A673 (cell line): Measurements from ENCODE around the gene KRT74. TPM values are rescaled to one million over a fixed set of nuclear protein-coding genes. Genes with fewer than 3 reads are reported as not detected.

Experiments used
- Bru-seq: library from RNA; stranded (reverse); fragments of 400-500 nt; gene quantifications from one replicate; lab custom pipeline; 2021; lab: Mats Ljungman, UMichigan
- BruChase-seq, 2 experiments: library from RNA; stranded (reverse); fragments of 400-500 nt; gene quantifications; one replicate each; lab custom pipeline; 2021; lab: Mats Ljungman, UMichigan
- BruUV-seq: library from RNA; stranded (reverse); fragments of 400-500 nt; replicated peaks from 2 replicates; lab custom pipeline; 2021; lab: Mats Ljungman, UMichigan
- CTCF ChIA-PET: fragments of 300-600 bp; sonication (Branson Sonifier 250); formaldehyde crosslinking; loops from one replicate; lab custom pipeline; 2022; ENCODE audit warnings: antibody characterized with exemption; lab: Charles Lee
- POLR2A ChIA-PET: fragments of 300-600 bp; sonication (Branson Sonifier 250); formaldehyde crosslinking; loops from one replicate; lab custom pipeline; 2022; ENCODE audit warnings: antibody characterized with exemption; ENCODE audit not compliant: low non-redundant PET; lab: Charles Lee
- DNase-seq: peaks from one replicate; pipeline ENCODE4 v3.0.0-alpha.2; 2015; ENCODE audit warnings: low spot score
- H3K27ac ChIP-seq: fragments of 200-600 bp; sonication (generic); 2 replicates; pipeline ENCODE4 v1.5.1; 2016; ENCODE audit warnings: mixed run types, low read depth, mild to moderate bottlenecking, mixed read lengths, antibody characterized with exemption, low read length; ENCODE audit not compliant: poor library complexity, severe bottlenecking
- H3K27me3 ChIP-seq: fragments of 200-600 bp; sonication (generic); replicated peaks from 2 replicates; pipeline ENCODE4 v1.6.1; 2017; ENCODE audit warnings: mixed run types, low read depth, mild to moderate bottlenecking, mixed read lengths, antibody characterized with exemption, low read length; ENCODE audit not compliant: insufficient read depth, poor library complexity
- H3K36me3 ChIP-seq: fragments of 200-600 bp; sonication (generic); 2 replicates; pipeline ENCODE4 v1.6.1; 2016; ENCODE audit warnings: mixed run types, mild to moderate bottlenecking, mixed read lengths, antibody characterized with exemption, low read length; ENCODE audit not compliant: insufficient read depth, poor library complexity, severe bottlenecking
- H3K4me1 ChIP-seq: fragments of 200-600 bp; sonication (generic); 2 replicates; pipeline ENCODE4 v1.6.1; 2017; ENCODE audit warnings: mixed run types, mild to moderate bottlenecking, mixed read lengths, antibody characterized with exemption, low read length; ENCODE audit not compliant: insufficient read depth, poor library complexity, severe bottlenecking
- H3K4me3 ChIP-seq: fragments of 200-600 bp; sonication (generic); 2 replicates; pipeline ENCODE4 v1.5.1; 2016; ENCODE audit warnings: low read depth, mixed run types, mild to moderate bottlenecking, mixed read lengths, low read length; ENCODE audit not compliant: poor library complexity, severe bottlenecking
- H3K9me3 ChIP-seq: fragments of 200-600 bp; sonication (generic); 2 replicates; pipeline ENCODE4 v1.6.1; 2016; ENCODE audit warnings: mixed run types, low read depth, mild to moderate bottlenecking, mixed read lengths, antibody characterized with exemption, low read length; ENCODE audit not compliant: poor library complexity, severe bottlenecking
- EZH2 ChIP-seq: fragments of 200-600 bp; sonication (generic); IDR thresholded peaks from 2 replicates; pipeline ENCODE4 v1.6.1; 2017; ENCODE audit warnings: borderline replicate concordance, low read depth, mild to moderate bottlenecking, mixed read lengths, antibody characterized with exemption, low read length; ENCODE audit not compliant: poor library complexity, severe bottlenecking
- intact Hi-C: fragments of 100-400 bp; cut with micrococcal nuclease; formaldehyde crosslinking; loops from one replicate; pipeline ENCODE4 v1.10.0; 2022; ENCODE audit not compliant: unreplicated experiment
- long read RNA-seq: library from polyadenylated mRNA; stranded (forward); transcript quantifications from one replicate; pipeline ENCODE4 v2.0.0, GENCODE V29; 2022
- total RNA-seq: library from RNA; stranded (reverse); gene quantifications from 2 replicates; pipeline ENCODE4 v1.2.3, GENCODE V29; 2021
- TF ChIP-seq, protein P1 (sequence below): fragments of 300-800, 200-600 bp; sonication (generic); conservative IDR thresholded peaks from 2 replicates; pipeline ENCODE4 v1.5.1; 2017; ENCODE audit warnings: low read depth, mild to moderate bottlenecking, antibody characterized with exemption, low read length, moderate library complexity, mixed read lengths

The KRT74 gene
- total RNA-seq (not detected in 2 replicates), Bru-seq, nascent RNA (not detected), BruChase-seq, experiment 1, labeled RNA remaining after a 2-hour chase (not detected), BruChase-seq, experiment 2, labeled RNA remaining after a 6-hour chase (not detected)
- long read RNA-seq: 0 reads

DNA sequence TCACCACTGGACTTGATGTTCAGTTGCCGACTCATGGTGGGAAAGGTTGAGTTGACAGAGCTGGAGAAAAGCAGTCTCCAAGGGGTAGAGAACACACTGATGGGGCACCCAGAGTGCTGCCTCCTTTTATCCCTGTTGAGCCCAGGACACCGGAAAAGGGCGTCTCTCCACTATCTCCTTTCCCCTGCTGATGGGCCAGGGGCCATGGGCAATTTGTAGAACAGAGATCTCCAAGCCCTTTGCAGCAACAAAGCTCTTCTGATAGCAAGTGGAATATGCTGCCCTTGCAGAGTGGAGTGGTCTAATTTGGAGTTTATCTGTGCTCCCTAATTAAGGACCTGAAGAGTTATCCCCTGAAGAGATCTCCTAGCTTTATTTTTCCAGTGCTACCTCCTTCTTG lies at the start of gene KRT74:
Gene KRT74, minus strand, starts transcription at position 101 of the 400 bp plus-strand sequence. Its CDS starts 66 bp downstream, at position 35.
- CTCF ChIA-PET: no interaction called here

DNA sequence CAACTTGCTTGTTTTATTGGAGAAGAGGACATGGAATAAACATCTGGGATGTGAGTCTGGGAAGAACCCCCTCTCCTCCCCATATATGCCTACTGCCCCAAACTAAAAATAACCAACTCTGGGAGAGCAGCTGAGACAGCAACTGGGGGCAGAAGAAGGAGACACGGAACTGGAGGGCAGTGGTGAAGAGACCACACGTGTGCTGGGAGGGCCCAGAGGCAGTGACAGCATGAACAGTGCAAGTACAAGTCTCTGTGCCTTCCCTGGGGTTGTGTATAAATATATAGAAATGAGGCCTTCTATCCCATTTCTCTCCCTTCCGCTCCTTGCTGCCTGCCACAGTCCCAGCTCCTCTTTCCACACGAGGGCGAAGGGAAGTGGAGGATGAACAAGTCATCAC lies 48.7 kb upstream of the KRT74 start:
- intact Hi-C loops: no loop called here
- no peaks in the 10 kb centered on the region for H3K27me3 ChIP-seq
- TF ChIP-seq, protein P1, sequence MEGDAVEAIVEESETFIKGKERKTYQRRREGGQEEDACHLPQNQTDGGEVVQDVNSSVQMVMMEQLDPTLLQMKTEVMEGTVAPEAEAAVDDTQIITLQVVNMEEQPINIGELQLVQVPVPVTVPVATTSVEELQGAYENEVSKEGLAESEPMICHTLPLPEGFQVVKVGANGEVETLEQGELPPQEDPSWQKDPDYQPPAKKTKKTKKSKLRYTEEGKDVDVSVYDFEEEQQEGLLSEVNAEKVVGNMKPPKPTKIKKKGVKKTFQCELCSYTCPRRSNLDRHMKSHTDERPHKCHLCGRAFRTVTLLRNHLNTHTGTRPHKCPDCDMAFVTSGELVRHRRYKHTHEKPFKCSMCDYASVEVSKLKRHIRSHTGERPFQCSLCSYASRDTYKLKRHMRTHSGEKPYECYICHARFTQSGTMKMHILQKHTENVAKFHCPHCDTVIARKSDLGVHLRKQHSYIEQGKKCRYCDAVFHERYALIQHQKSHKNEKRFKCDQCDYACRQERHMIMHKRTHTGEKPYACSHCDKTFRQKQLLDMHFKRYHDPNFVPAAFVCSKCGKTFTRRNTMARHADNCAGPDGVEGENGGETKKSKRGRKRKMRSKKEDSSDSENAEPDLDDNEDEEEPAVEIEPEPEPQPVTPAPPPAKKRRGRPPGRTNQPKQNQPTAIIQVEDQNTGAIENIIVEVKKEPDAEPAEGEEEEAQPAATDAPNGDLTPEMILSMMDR: no peak
- TF ChIP-seq EZH2: no peak
- no TSS peak for BruUV-seq
- no peaks in the 10 kb centered on the region for H3K36me3 ChIP-seq
- ChIA-PET POLR2A (no interaction called here), CTCF (no interaction called here)
- H3K9me3 ChIP-seq: no peaks in the 10 kb centered on the region
- no peak overlapping the region for H3K27ac ChIP-seq
- H3K4me3 ChIP-seq: no peak overlapping the region
- no peaks in the 10 kb centered on the region for H3K4me1 ChIP-seq
- DNase-seq: no peak

More for the DNA sequence above, at the start of gene KRT74:
- no peaks in the 10 kb centered on the region for H3K36me3 ChIP-seq
- intact Hi-C loops: no loop called here
- no peak for DNase-seq
- H3K9me3 ChIP-seq: no peaks in the 10 kb centered on the region
- POLR2A ChIA-PET: no interaction called here
- no peaks in the 10 kb centered on the region for H3K4me1 ChIP-seq
- BruUV-seq: no TSS peak
- no peak within 1 kb of the TSS for H3K4me3 ChIP-seq
- no peak within 1 kb of the TSS for H3K27ac ChIP-seq
- peaks cover 7% of the 10 kb centered on the region for H3K27me3 ChIP-seq
- TF ChIP-seq EZH2: no peak
- TF ChIP-seq, protein P1: no peak

DNA sequence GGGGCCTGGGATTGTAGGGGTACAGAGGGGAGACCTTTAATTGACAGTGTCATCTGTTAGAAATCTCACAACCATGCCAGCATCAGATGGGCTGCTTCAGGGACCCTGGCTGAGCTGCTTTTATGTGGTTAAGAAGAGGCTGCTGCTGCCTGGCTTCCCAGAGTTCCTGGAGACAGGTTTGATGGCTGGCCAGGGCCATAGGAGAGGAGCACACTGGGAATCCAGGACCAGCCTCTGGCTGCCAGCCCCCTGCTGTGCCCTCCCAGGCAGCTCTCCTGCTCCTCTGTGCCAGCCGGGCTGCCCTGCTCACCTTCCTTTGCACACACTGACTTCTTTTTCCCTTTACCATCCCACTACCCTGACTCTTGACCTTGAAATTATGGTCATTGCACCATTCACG lies 45.2 kb upstream of the KRT74 start:
- intact Hi-C loops: no loop called here
- Histone ChIP-seq H3K36me3 (no peaks in the 10 kb centered on the region), H3K27me3 (no peaks in the 10 kb centered on the region), H3K4me1 (peaks cover 10% of the 10 kb centered on the region), H3K27ac (no peak overlapping the region), H3K9me3 (no peaks in the 10 kb centered on the region), H3K4me3 (no peak overlapping the region)
- no peak for DNase-seq
- ChIA-PET POLR2A (no interaction called here), CTCF (no interaction called here)
- BruUV-seq: no TSS peak
- no peak for TF ChIP-seq EZH2
- TF ChIP-seq, protein P1: no peak
